Measurements from ENCODE around the gene EGFLAM. TPM values are rescaled to one million over a fixed set of nuclear protein-coding genes. Genes with fewer than 3 reads are reported as not detected.

Gene EGFLAM
- total RNA-seq, 6 experiments from 2014 or later = 1.1 to 7.2 (median 6.0) TPM

- Mint-ChIP-seq H3K36me3 (ENCODE audit: low read depth) (no peaks in the 10 kb centered on the region), H3K9me3 (no peaks in the 10 kb centered on the region), H3K27ac (no peak overlapping the region), H3K4me3 (no peak overlapping the region), H3K4me1 (ENCODE audit: low read depth) (no peaks in the 10 kb centered on the region), H3K27me3 (ENCODE audit: insufficient read depth) (peaks cover 17% of the 10 kb centered on the region)
- TF ChIP-seq, protein P1, sequence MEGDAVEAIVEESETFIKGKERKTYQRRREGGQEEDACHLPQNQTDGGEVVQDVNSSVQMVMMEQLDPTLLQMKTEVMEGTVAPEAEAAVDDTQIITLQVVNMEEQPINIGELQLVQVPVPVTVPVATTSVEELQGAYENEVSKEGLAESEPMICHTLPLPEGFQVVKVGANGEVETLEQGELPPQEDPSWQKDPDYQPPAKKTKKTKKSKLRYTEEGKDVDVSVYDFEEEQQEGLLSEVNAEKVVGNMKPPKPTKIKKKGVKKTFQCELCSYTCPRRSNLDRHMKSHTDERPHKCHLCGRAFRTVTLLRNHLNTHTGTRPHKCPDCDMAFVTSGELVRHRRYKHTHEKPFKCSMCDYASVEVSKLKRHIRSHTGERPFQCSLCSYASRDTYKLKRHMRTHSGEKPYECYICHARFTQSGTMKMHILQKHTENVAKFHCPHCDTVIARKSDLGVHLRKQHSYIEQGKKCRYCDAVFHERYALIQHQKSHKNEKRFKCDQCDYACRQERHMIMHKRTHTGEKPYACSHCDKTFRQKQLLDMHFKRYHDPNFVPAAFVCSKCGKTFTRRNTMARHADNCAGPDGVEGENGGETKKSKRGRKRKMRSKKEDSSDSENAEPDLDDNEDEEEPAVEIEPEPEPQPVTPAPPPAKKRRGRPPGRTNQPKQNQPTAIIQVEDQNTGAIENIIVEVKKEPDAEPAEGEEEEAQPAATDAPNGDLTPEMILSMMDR (IDR thresholded peaks at IDR 0.05) = no peak
- no peak for DNase-seq
These were observed 113.2 kb downstream of the EGFLAM start for GRCh38 chr5:38371596-38371995.

DNA sequence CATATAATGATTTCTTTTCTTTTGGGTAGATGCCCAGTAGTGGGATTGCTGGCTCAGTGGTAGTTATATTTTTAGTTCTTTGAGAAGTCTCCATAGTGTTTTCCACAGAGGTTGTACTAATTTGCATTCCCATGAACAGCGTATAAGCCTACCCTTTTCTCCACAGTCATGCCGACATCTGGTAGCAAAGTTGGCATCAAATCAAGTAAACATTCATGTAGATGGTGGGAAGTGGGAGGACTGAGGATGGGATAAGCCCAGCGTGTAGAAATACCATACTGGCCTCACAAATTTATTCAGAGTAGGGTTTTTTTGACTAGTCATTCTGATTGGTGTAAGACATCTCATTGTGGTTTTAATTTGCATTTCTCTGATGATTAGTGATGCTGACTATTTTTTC, 115.4 kb downstream of the EGFLAM start:
- peaks cover 28% of the 10 kb centered on the region for H3K27me3 Mint-ChIP-seq (ENCODE audit: insufficient read depth)
- TF ChIP-seq, protein P1 (IDR thresholded peaks at IDR 0.05) = no peak
- DNase-seq = no peak
- H3K36me3 Mint-ChIP-seq (ENCODE audit: low read depth) = no peaks in the 10 kb centered on the region
- no peak overlapping the region for H3K27ac Mint-ChIP-seq
- H3K4me1 Mint-ChIP-seq (ENCODE audit: low read depth) = no peaks in the 10 kb centered on the region
- no peak overlapping the region for H3K4me3 Mint-ChIP-seq
- H3K9me3 Mint-ChIP-seq = no peaks in the 10 kb centered on the region

DNA sequence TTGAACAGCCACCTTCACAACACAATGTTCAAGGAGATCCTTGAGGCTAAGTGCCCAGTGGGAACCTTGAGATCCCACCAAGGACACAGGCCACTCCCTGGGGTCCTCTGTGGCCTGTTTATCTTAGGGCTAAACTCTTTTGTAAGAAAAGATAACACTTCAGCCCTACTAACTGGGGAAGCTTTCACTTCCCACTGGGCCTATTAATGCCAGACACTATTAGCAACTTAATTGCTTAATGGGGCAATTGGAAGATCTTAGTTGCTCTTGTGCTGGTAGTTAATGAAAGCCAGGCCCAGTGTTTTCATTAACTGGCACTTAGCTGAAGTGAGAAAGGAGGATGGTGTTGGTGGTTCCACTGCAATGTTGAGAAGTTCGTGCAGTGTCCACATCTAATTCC, 117.1 kb downstream of the EGFLAM start:
- TF ChIP-seq, protein P1 (IDR thresholded peaks at IDR 0.05) = no peak
- Mint-ChIP-seq H3K36me3 (ENCODE audit: low read depth) (no peaks in the 10 kb centered on the region), H3K27ac (no peak overlapping the region), H3K4me1 (ENCODE audit: low read depth) (no peaks in the 10 kb centered on the region), H3K27me3 (ENCODE audit: insufficient read depth) (peaks cover 40% of the 10 kb centered on the region), H3K4me3 (no peak overlapping the region), H3K9me3 (no peaks in the 10 kb centered on the region)
- no peak for DNase-seq

GRCh38 chr5:38376404-38376803, 118.0 kb downstream of the EGFLAM start:
- H3K4me1 Mint-ChIP-seq (ENCODE audit: low read depth) = no peaks in the 10 kb centered on the region
- H3K9me3 Mint-ChIP-seq = no peaks in the 10 kb centered on the region
- no peak for DNase-seq
- H3K27ac Mint-ChIP-seq = no peak overlapping the region
- no peaks in the 10 kb centered on the region for H3K36me3 Mint-ChIP-seq (ENCODE audit: low read depth)
- peaks cover 42% of the 10 kb centered on the region for H3K27me3 Mint-ChIP-seq (ENCODE audit: insufficient read depth)
- H3K4me3 Mint-ChIP-seq = no peak overlapping the region
- TF ChIP-seq, protein P1 (IDR thresholded peaks at IDR 0.05) = no peak

GRCh38 chr5:38378579-38378978, 120.2 kb downstream of the EGFLAM start:
- no peak overlapping the region for H3K27ac Mint-ChIP-seq
- TF ChIP-seq, protein P1 (IDR thresholded peaks at IDR 0.05) = no peak
- H3K36me3 Mint-ChIP-seq (ENCODE audit: low read depth) = no peaks in the 10 kb centered on the region
- no peaks in the 10 kb centered on the region for H3K4me1 Mint-ChIP-seq (ENCODE audit: low read depth)
- H3K9me3 Mint-ChIP-seq = no peaks in the 10 kb centered on the region
- peaks cover 39% of the 10 kb centered on the region for H3K27me3 Mint-ChIP-seq (ENCODE audit: insufficient read depth)
- DNase-seq = no peak
- no peak overlapping the region for H3K4me3 Mint-ChIP-seq

DNA sequence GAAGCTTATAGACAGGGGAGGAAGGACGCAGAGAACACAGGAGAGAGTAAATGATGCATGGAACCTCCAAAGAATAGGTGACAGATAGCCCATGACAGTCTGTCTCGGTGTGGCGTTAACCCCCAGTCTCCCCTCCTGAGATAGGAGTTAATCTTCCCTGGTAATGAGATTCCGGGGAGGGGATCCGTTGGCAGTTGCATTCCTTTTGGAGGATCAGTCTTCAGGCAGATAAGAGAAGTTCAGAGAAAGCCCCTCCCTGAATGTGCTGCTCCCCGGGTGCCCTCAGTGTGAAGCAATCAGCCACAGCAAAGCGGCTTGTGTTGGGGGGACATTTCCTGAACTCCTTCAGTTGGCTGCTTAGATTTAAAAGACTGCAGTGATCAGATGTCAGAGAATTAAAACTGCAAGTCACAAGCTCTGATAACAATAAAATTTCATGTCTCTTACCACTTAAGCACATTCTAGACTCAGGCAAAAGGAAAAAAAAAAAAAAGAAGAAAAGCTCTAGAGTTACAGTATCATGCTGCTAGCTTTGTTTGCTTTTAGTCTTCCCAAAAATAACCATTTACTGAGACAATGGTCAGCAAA, 121.1 kb downstream of the EGFLAM start:
- no peaks in the 10 kb centered on the region for H3K36me3 Mint-ChIP-seq (ENCODE audit: low read depth)
- H3K4me3 Mint-ChIP-seq = no peak overlapping the region
- DNase-seq = no peak
- TF ChIP-seq, protein P1 (IDR thresholded peaks at IDR 0.05) = no peak
- no peak overlapping the region for H3K27ac Mint-ChIP-seq
- no peaks in the 10 kb centered on the region for H3K9me3 Mint-ChIP-seq
- H3K4me1 Mint-ChIP-seq (ENCODE audit: low read depth) = no peaks in the 10 kb centered on the region
- peaks cover 38% of the 10 kb centered on the region for H3K27me3 Mint-ChIP-seq (ENCODE audit: insufficient read depth)
